ENCODE results near the gene OR2G3.

The OR2G3 gene

GRCh38 chr1:247639381-247639981 lies 34.1 kb downstream of the OR2G3 start:
- ATAC-seq (replicated peaks) (peak; percentile 93 to 94), DNase-seq (peak; percentile 55)
- peaks cover 2 to 18% of the 10 kb centered on the region in 2 donors for H3K4me1 Mint-ChIP-seq
- peaks cover 32 to 37% of the 10 kb centered on the region in 2 donors for H3K27me3 Mint-ChIP-seq
- no peak overlapping the region for H3K27ac Mint-ChIP-seq
- H3K36me3 Mint-ChIP-seq, result no peaks in the 10 kb centered on the region
- H3K4me3 Mint-ChIP-seq, result peak overlapping the region; percentile 36 to 55
- H3K9me3 Mint-ChIP-seq, result peaks cover 0 to 2% of the 10 kb centered on the region in 2 donors

- Mint-ChIP-seq H3K9me3 (peaks cover 0 to 2% of the 10 kb centered on the region in 2 donors), H3K27me3 (peaks cover 25 to 27% of the 10 kb centered on the region in 2 donors), H3K27ac (no peak overlapping the region), H3K4me1 (peaks cover 2 to 18% of the 10 kb centered on the region in 2 donors), H3K36me3 (no peaks in the 10 kb centered on the region), H3K4me3 (no peak overlapping the region)
- no peak for DNase-seq
- peak; percentile 51 to 58 for ATAC-seq (replicated peaks)
These were observed 37.4 kb downstream of the OR2G3 start for GRCh38 chr1:247642742-247643141.

- Mint-ChIP-seq H3K27me3 (peaks cover 0 to 4% of the 10 kb centered on the region in 2 donors), H3K4me1 (no peaks in the 10 kb centered on the region), H3K36me3 (no peaks in the 10 kb centered on the region), H3K4me3 (no peak overlapping the region), H3K9me3 (no peaks in the 10 kb centered on the region), H3K27ac (no peak overlapping the region)
- DNase-seq, result no peak
- ATAC-seq (replicated peaks), result peak; percentile 52 to 59
These were observed 41.5 kb downstream of the OR2G3 start for GRCh38 chr1:247646867-247647266.

GRCh38 chr1:247647864-247648263 lies 42.5 kb downstream of the OR2G3 start:
- DNase-seq (no peak), ATAC-seq (replicated peaks) (no peak)
- H3K9me3 Mint-ChIP-seq, result no peaks in the 10 kb centered on the region
- no peaks in the 10 kb centered on the region for H3K4me1 Mint-ChIP-seq
- H3K4me3 Mint-ChIP-seq, result no peak overlapping the region
- no peaks in the 10 kb centered on the region for H3K36me3 Mint-ChIP-seq
- H3K27ac Mint-ChIP-seq, result no peak overlapping the region
- peaks cover 0 to 4% of the 10 kb centered on the region in 2 donors for H3K27me3 Mint-ChIP-seq

- no peak for DNase-seq
- no peak for ATAC-seq (replicated peaks)
- Mint-ChIP-seq H3K4me3 (no peak overlapping the region), H3K9me3 (no peaks in the 10 kb centered on the region), H3K27ac (no peak overlapping the region), H3K4me1 (no peaks in the 10 kb centered on the region), H3K36me3 (no peaks in the 10 kb centered on the region), H3K27me3 (no peaks in the 10 kb centered on the region)
These were observed 47.7 kb downstream of the OR2G3 start for GRCh38 chr1:247653040-247653439.
